HepG2 (cell line): ENCODE results near the gene CDC42EP5. TPM values are rescaled to one million over a fixed set of nuclear protein-coding genes. Genes with fewer than 3 reads are reported as not detected.

Experiments used
- AGO2 ChIP-seq: fragments of 200-400 bp; formaldehyde crosslinking; optimal IDR thresholded peaks from 2 replicates; pipeline ENCODE3; 2017; ENCODE audit warnings: mild to moderate bottlenecking, low read depth, low read length, moderate library complexity
- CAMTA2 ChIP-seq: sonication (generic); formaldehyde crosslinking; IDR thresholded peaks from 2 replicates; pipeline ENCODE4 v1.4.0; 2020; ENCODE audit warnings: mild to moderate bottlenecking, missing genetic modification reagents, borderline replicate concordance
- FLYWCH1 ChIP-seq: sonication (generic); formaldehyde crosslinking; IDR thresholded peaks from 2 replicates; pipeline ENCODE4 v1.8.1; 2023; ENCODE audit warnings: mild to moderate bottlenecking, missing genetic modification reagents
- JUN ChIP-seq: sonication (generic); formaldehyde crosslinking; IDR thresholded peaks from 2 replicates; pipeline ENCODE4 v1.4.0; 2020; ENCODE audit warnings: mild to moderate bottlenecking, missing genetic modification reagents
- STAT5B ChIP-seq: sonication (generic); formaldehyde crosslinking; IDR thresholded peaks from 2 replicates; pipeline ENCODE4 v1.4.0; 2020; ENCODE audit warnings: missing genetic modification reagents
- polyA plus RNA-seq, 8 experiments: library from polyadenylated mRNA; depleted of rRNA in 3 of 8; stranded (reverse) in 7 of 8; unstranded in 1 of 8; fragments of >200 nt; fragmentation: Illumina TruSeq in 4 of 8; extraction: Trizol in 4 of 8; gene quantifications; 2 replicates each; pipeline versions ENCODE4 v1.2.1 to v1.2.3, GENCODE V29; 2011 to 2016; ENCODE audit warnings: low read depth in 4 of 8, missing spikeins in 1 of 8, mixed read lengths in 1 of 8; ENCODE audit not compliant: insufficient read depth in 1 of 8
- total RNA-seq, 5 experiments: library from RNA; depleted of rRNA; stranded (reverse); fragments of >200 nt; fragmentation: Illumina TruSeq; extraction: Trizol; gene quantifications; 2 replicates each; pipeline ENCODE4 v1.2.3, GENCODE V29; 2016; ENCODE audit warnings: low read depth in 1 of 5
- TF ChIP-seq, protein P1 (sequence below): sonication (generic); formaldehyde crosslinking; IDR thresholded peaks from 2 replicates; pipeline ENCODE4 v1.4.0; 2020; ENCODE audit warnings: missing genetic modification reagents

Gene CDC42EP5
- total and polyA plus RNA-seq, 2 of the 13 experiments (the other 11 are each of a cell fraction or from before 2014, with no cell fraction given) = 0.41 to 1.6 TPM

DNA sequence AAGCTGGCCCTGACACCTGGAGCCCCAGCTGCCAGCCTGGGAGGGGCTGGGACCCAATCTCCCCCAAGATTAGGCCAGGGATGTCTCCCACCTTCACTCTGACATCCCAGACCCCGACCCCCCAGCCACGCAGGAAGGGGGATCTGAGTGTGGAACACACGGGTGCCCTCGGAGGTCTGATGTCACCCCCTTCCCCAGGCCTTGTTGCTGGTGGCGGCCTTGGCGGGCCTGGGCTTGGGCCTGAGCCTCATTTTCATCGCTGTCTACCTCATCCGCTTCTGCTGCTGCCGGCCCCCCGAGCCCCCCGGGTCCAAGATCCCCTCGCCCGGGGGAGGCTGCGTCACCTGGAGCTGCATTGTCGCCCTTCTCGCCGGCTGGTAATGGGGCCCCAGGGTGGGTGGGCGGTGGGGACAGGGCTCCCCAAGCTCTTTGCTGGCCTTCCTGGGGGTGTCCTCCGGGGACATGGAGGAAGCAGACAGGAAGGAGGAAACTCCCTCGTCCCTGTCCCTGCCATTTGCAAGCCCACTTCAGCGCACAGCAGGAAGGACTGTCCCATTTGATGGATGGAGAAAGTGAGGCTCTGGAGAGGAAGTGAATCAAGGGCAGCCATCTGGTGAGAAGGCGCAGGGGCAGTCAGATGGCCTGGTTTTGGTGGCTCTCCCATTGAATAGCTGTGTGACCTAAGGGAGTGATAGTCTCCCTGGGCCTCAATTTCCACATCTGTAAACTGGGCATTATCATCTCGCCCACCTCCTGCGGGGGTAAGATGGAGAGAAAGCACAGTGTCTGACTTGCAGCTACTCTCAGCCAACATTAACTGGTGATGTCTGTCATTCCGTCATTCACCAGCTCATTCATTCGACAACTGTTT, 53.9 kb downstream of the CDC42EP5 start (continued):
- TF ChIP-seq, protein P1, sequence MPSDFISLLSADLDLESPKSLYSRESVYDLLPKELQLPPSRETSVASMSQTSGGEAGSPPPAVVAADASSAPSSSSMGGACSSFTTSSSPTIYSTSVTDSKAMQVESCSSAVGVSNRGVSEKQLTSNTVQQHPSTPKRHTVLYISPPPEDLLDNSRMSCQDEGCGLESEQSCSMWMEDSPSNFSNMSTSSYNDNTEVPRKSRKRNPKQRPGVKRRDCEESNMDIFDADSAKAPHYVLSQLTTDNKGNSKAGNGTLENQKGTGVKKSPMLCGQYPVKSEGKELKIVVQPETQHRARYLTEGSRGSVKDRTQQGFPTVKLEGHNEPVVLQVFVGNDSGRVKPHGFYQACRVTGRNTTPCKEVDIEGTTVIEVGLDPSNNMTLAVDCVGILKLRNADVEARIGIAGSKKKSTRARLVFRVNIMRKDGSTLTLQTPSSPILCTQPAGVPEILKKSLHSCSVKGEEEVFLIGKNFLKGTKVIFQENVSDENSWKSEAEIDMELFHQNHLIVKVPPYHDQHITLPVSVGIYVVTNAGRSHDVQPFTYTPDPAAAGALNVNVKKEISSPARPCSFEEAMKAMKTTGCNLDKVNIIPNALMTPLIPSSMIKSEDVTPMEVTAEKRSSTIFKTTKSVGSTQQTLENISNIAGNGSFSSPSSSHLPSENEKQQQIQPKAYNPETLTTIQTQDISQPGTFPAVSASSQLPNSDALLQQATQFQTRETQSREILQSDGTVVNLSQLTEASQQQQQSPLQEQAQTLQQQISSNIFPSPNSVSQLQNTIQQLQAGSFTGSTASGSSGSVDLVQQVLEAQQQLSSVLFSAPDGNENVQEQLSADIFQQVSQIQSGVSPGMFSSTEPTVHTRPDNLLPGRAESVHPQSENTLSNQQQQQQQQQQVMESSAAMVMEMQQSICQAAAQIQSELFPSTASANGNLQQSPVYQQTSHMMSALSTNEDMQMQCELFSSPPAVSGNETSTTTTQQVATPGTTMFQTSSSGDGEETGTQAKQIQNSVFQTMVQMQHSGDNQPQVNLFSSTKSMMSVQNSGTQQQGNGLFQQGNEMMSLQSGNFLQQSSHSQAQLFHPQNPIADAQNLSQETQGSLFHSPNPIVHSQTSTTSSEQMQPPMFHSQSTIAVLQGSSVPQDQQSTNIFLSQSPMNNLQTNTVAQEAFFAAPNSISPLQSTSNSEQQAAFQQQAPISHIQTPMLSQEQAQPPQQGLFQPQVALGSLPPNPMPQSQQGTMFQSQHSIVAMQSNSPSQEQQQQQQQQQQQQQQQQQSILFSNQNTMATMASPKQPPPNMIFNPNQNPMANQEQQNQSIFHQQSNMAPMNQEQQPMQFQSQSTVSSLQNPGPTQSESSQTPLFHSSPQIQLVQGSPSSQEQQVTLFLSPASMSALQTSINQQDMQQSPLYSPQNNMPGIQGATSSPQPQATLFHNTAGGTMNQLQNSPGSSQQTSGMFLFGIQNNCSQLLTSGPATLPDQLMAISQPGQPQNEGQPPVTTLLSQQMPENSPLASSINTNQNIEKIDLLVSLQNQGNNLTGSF (CRISPR knock-in tag) = no peak
- TF ChIP-seq JUN (no peak), CAMTA2 (no peak), AGO2 (peak; percentile 69), FLYWCH1 (CRISPR knock-in tag) (no peak), STAT5B (no peak)
